HG03565 (cell line): ENCODE measurements around the gene ISOC1.

ENCODE experiments used
- ATAC-seq: cut with Tn5 transposase; IDR thresholded peaks from one replicate; pipeline ENCODE4 v1.9.1; 2021; ENCODE audit warnings: mild to moderate bottlenecking, moderate library complexity; ENCODE audit not compliant: unreplicated experiment

The ISOC1 gene

GRCh38 chr5:129124608-129125007 lies 30.1 kb downstream of the ISOC1 start:
- no peak for ATAC-seq

- peak; percentile 77 for ATAC-seq
Measured at GRCh38 chr5:129125819-129126218, 31.3 kb downstream of the ISOC1 start.

GRCh38 chr5:129133553-129133952 lies 39.0 kb downstream of the ISOC1 start:
- no peak for ATAC-seq

GRCh38 chr5:129135633-129136032 lies 41.1 kb downstream of the ISOC1 start:
- no peak for ATAC-seq

- ATAC-seq, result no peak
Measured at GRCh38 chr5:129137637-129138036, 43.1 kb downstream of the ISOC1 start.

- ATAC-seq, result no peak
Measured at GRCh38 chr5:129141078-129141477, 46.5 kb downstream of the ISOC1 start.

- no peak for ATAC-seq
Measured at GRCh38 chr5:129141696-129142095, 47.1 kb downstream of the ISOC1 start.

GRCh38 chr5:129155876-129156275 lies 61.3 kb downstream of the ISOC1 start:
- no peak for ATAC-seq

GRCh38 chr5:129161830-129162229 lies 67.3 kb downstream of the ISOC1 start:
- no peak for ATAC-seq
